Stimulated activated CD8-positive, alpha-beta memory T cell treated with anti-CD3 and anti-CD28 coated beads, Interleukin-15, amount 100 ng/mL, for 48 hours (primary cell): Measurements from ENCODE around the gene POP7.
"Not testable (repeated sequence)": the region's sequence is repeated elsewhere in the genome, so short reads cannot be mapped to it uniquely, and the experiment has no call there.

Source experiments
- DNase-seq, 2 donors: peaks; one replicate each; pipeline ENCODE4 v3.0.0-alpha.2; 2020; ENCODE audit warnings: low read depth in 2 of 2

POP7 gene

GRCh38 chr7:100723732-100724275 is 17.9 kb downstream of the POP7 start:
- no peak for DNase-seq

GRCh38 chr7:100724364-100724763 is 18.4 kb downstream of the POP7 start:
- DNase-seq = not testable (repeated sequence)

GRCh38 chr7:100726996-100727761 is 21.3 kb downstream of the POP7 start:
- DNase-seq = no peak

GRCh38 chr7:100728196-100728595 is 22.3 kb downstream of the POP7 start:
- no peak for DNase-seq

- DNase-seq = no peak
Observed at GRCh38 chr7:100730136-100730800, 24.3 kb downstream of the POP7 start.

- no peak for DNase-seq
Observed at GRCh38 chr7:100731937-100732636, 26.2 kb downstream of the POP7 start.

GRCh38 chr7:100735730-100736129 is 29.8 kb downstream of the POP7 start:
- DNase-seq = no peak

GRCh38 chr7:100736671-100737070 is 30.8 kb downstream of the POP7 start:
- DNase-seq = no peak

GRCh38 chr7:100739934-100740333 is 34.0 kb downstream of the POP7 start:
- DNase-seq = no peak

- no peak for DNase-seq
Observed at GRCh38 chr7:100744605-100745004, 38.7 kb downstream of the POP7 start.

- peak in 1 of 2 donors; percentile 3 for DNase-seq
Observed at GRCh38 chr7:100745184-100745583, 39.3 kb downstream of the POP7 start.

GRCh38 chr7:100752994-100753393 is 47.1 kb downstream of the POP7 start:
- DNase-seq = no peak

GRCh38 chr7:100753750-100754149 is 47.8 kb downstream of the POP7 start:
- no peak for DNase-seq
